HG02642 (cell line): Measurements from ENCODE around the gene MAP2K3.
"Not testable (repeated sequence)": the region's sequence is repeated elsewhere in the genome, so short reads cannot be mapped to it uniquely, and the experiment has no call there.

Source experiments
- ATAC-seq: cut with Tn5 transposase; IDR thresholded peaks from one replicate; pipeline ENCODE4 v1.9.1; 2021; ENCODE audit warnings: mild to moderate bottlenecking; ENCODE audit not compliant: unreplicated experiment, poor library complexity

The MAP2K3 gene

DNA sequence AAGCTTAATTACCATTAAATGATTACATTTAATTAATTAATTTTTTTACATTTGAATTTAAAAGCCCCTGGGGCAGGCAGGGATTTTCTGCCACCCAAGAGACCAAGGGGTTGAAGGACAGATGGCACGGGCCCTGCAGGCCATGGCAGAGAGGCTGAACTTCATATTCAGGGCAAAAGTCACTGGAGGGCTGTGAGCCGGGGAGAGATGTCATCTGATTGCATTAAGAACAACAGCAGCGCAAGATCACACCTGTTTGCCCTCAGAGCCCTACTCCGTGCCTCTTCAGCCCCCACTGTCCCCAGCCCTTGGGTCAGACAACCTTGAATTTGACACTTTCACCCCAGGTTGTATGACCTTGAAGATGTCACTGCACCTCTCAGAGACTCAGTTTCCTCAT is 35.9 kb downstream of the MAP2K3 start:
- not testable (repeated sequence) for ATAC-seq

DNA sequence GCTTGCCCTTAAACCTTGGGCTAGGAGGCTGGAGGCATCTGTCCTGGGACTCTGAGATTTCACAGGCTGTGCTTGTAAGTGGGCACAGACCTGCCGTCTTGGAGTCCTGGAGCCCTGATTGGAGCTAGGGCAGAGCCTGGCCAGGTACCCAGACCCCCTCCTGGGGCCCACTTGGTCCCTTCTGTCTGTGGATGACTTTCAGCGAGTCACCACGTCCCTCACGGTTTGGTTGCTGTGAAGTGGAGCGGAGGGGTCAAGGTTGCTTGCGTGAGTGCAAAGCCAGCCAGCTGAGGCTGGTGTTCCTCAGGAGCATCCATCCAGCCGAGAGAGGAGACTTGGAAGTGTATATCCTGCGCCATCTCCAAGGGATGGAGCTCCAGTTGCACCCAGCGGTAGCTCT is 36.5 kb downstream of the MAP2K3 start:
- not testable (repeated sequence) for ATAC-seq

GRCh38 chr17:21321744-21322191 is 37.3 kb downstream of the MAP2K3 start:
- ATAC-seq, result not testable (repeated sequence)

DNA sequence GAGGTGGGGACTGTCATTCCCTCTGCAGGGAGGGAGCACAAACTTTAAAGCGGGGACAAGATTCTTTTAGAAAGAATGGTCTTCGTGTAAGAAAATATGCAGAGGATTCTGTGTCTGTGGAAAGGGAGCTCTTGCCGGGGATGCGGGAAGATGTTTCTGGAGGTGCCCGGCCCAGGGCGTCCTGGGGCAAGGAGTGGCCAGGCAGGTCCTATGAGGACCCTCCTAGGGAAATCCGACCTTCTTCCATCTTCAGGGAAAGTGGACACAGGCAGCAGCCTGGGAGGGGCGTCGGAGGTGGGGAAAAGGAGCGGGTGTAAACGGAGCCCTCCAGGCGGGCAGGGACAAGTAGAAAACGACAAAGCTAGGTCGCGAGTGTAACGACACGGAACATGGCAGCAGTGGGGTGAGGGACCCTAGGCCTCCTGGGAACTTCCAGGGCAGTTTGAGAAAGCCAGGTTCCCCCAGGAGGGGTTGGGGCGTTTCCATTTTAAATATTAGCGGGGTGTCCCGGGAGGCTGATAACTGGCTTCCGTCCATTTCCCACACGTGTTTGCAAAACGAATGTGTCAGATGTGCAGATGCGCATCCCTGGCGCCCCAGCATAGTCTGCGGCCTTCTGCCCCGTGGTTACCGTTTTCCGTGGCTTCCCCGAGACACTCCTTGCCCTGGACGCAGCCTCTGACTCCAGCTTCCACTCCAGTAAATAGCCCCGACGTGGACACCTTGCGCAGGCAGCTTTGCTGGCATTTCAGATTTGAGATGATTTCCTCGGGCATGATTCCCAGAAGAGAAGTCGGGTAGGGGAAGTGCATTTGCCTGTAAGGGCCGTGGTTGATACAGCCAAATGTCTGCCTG is 39.0 kb downstream of the MAP2K3 start:
- ATAC-seq, result peak; percentile 3

- ATAC-seq, result not testable (repeated sequence)
Observed at GRCh38 chr17:21324741-21325140, 40.2 kb downstream of the MAP2K3 start.

DNA sequence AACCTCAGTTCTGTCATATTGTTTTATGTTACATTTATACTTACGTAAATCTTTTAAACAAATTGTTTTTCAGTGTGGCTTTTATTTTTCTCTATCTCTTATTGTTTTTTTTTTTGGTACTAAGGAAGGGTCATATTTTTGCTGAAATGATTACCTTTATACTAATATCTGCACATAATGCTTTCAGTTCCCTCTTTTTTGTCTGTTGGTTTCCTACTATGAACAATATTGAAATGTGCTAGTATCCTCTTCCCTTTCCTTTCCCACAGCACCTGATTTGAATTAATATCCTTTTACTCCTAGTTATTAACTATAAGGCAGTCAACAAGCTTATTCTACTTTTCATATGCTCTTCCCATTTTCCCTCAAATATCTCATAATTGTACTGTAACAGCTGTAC is 43.4 kb downstream of the MAP2K3 start:
- not testable (repeated sequence) for ATAC-seq

GRCh38 chr17:21328778-21329177 is 44.3 kb downstream of the MAP2K3 start:
- ATAC-seq, result not testable (repeated sequence)

DNA sequence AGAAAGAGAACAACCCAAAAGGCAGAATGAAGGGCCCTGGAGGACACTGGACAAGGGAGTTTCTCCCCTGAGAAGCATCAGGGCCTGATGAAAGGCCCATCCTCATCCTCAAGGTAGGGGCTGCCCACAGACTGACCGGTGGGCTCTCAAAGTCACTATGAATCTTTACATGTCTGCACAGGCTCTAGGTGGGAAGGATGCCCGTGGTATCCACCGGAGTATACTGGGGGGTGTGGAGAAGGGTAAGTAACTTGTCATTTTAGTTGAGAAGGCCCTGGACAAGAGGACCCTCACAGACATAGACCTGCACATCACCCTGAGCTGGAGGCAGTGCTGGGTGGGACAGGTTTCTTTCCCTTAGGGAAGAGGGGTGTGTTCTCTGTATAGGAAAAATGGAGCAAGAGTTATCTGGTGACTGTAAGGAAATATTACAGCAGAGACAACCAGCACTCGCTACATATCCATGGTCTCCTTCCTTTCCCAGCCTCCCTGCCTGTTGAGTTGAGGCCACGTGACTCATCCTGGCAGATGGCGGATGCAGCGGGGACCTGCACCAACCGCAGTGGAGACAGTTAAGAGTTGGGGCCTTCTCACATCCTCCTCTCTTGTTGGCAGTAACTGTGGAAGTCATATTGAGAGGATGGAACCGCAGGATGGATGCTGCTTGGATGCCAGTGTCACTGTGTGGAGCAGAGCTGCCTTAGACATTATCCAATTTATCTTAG is 46.1 kb downstream of the MAP2K3 start:
- no peak for ATAC-seq

GRCh38 chr17:21336541-21337294 is 52.2 kb downstream of the MAP2K3 start:
- not testable (repeated sequence) for ATAC-seq

- ATAC-seq, result not testable (repeated sequence)
Observed at GRCh38 chr17:21337981-21338625, 53.6 kb downstream of the MAP2K3 start.

- no peak for ATAC-seq
Observed at GRCh38 chr17:21339011-21339410, 54.5 kb downstream of the MAP2K3 start.

GRCh38 chr17:21339571-21339970 is 55.1 kb downstream of the MAP2K3 start:
- not testable (repeated sequence) for ATAC-seq

DNA sequence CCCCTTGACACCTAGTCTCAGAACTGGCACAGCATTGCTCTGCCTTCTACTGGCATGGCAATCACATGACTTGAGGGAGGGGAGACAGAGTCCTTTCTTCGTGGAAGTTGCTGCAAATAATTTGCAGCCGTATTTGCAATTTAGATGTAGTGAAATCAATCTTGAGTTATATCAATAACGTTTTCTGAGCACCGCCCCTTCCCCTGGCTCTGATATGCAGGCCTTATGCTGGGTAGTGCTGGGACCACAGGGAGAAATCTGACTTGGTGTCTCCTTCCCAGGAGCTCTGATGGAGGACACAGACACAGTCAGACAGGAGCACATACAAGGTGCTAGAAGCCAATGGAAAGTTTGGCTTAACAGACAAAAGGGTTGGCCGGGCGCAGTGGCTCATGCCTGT is 55.9 kb downstream of the MAP2K3 start:
- not testable (repeated sequence) for ATAC-seq

DNA sequence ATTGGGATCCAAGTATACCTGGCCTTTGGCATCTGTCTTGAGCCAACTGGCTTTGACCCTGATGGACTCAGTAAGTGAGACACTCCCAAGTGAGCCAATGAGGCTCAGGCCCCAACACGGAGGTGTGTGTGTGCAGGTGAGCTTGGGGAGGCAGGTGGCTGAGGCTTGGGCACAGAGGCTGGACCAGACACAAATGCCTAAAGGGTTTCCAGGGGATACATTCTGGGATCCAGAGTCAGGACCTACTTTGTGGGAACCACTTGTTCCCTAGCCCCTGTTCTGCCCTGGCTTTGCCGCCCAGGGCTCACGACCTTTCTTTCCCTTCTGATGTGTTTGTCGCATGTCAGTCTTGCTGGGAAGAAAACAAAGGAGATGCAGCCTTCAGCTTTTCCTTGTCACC is 56.8 kb downstream of the MAP2K3 start:
- ATAC-seq, result not testable (repeated sequence)

- ATAC-seq, result not testable (repeated sequence)
Observed at GRCh38 chr17:21341925-21342540, 57.5 kb downstream of the MAP2K3 start.

- ATAC-seq, result not testable (repeated sequence)
Observed at GRCh38 chr17:21343061-21343949, 58.8 kb downstream of the MAP2K3 start.

- ATAC-seq, result not testable (repeated sequence)
Observed at GRCh38 chr17:21344801-21345200, 60.3 kb downstream of the MAP2K3 start.

- ATAC-seq, result no peak
Observed at GRCh38 chr17:21345236-21345635, 60.7 kb downstream of the MAP2K3 start.

- not testable (repeated sequence) for ATAC-seq
Observed at GRCh38 chr17:21346107-21346506, 61.6 kb downstream of the MAP2K3 start.
